Caco-2 (cell line): Measurements from ENCODE around the gene GALNT1. TPM values are rescaled to one million over a fixed set of nuclear protein-coding genes. Genes with fewer than 3 reads are reported as not detected.

Source experiments
- BruUV-seq: library from RNA; stranded (reverse); fragments of 400-500 nt; replicated peaks from 2 replicates; lab custom pipeline; 2021; lab: Mats Ljungman, UMichigan
- CTCF ChIA-PET: fragments of 300-600 bp; sonication (Branson Sonifier 250); formaldehyde crosslinking; loops from one replicate; lab custom pipeline; 2022; ENCODE audit warnings: antibody characterized with exemption; lab: Charles Lee
- POLR2A ChIA-PET: fragments of 300-600 bp; sonication (Branson Sonifier 250); formaldehyde crosslinking; loops from one replicate; lab custom pipeline; 2022; ENCODE audit warnings: antibody characterized with exemption; lab: Charles Lee
- DNase-seq, 2 experiments: peaks; one replicate each; pipeline versions ENCODE4 v3.0.0 to v3.0.0-alpha.2; 2020 to 2022
- H3K27me3 ChIP-seq: replicated peaks from 2 replicates; pipeline ENCODE4 v1.6.0; 2011; ENCODE audit warnings: low read length; ENCODE audit not compliant: control insufficient read depth, insufficient read depth
- H3K36me3 ChIP-seq: 2 replicates; pipeline ENCODE4 v1.5.1; 2011; ENCODE audit warnings: low read length; ENCODE audit not compliant: control insufficient read depth, insufficient read depth
- H3K4me1 ChIP-seq: fragments of 250-450 bp; sonication (Bioruptor Pico); 2 replicates; pipeline ENCODE4 v1.5.1; 2020; ENCODE audit warnings: mild to moderate bottlenecking
- H3K4me3 ChIP-seq: 2 replicates; pipeline ENCODE4 v1.5.1; 2011; ENCODE audit warnings: low read depth, mild to moderate bottlenecking, control low read depth, low read length
- H3K9me3 ChIP-seq: fragments of 250-450 bp; sonication (Bioruptor Pico); 2 replicates; pipeline ENCODE4 v1.5.1; 2020; ENCODE audit warnings: mild to moderate bottlenecking, moderate library complexity
- H3K27ac Mint-ChIP-seq: one replicate; pipeline ENCODE4 v1.8.0; 2022; ENCODE audit warnings: mixed read lengths; ENCODE audit not compliant: unreplicated experiment
- H3K27me3 Mint-ChIP-seq: one replicate; pipeline ENCODE4 v1.8.0; 2022; ENCODE audit warnings: mixed read lengths; ENCODE audit not compliant: insufficient read depth, unreplicated experiment
- H3K36me3 Mint-ChIP-seq: one replicate; pipeline ENCODE4 v1.8.0; 2022; ENCODE audit warnings: mild to moderate bottlenecking, mixed read lengths; ENCODE audit not compliant: insufficient read depth, unreplicated experiment
- H3K4me1 Mint-ChIP-seq: one replicate; pipeline ENCODE4 v1.8.0; 2022; ENCODE audit warnings: low read depth, mixed read lengths; ENCODE audit not compliant: unreplicated experiment
- H3K4me3 Mint-ChIP-seq: one replicate; pipeline ENCODE4 v1.8.0; 2022; ENCODE audit warnings: mild to moderate bottlenecking, moderate library complexity, mixed read lengths; ENCODE audit not compliant: unreplicated experiment
- H3K9me3 Mint-ChIP-seq: one replicate; pipeline ENCODE4 v1.8.0; 2022; ENCODE audit warnings: mixed read lengths; ENCODE audit not compliant: unreplicated experiment
- intact Hi-C: fragments of 100-400 bp; cut with micrococcal nuclease; formaldehyde crosslinking; loops from one replicate; pipeline ENCODE4 v1.10.0; 2022; ENCODE audit not compliant: unreplicated experiment
- total RNA-seq: library from RNA; stranded (reverse); gene quantifications from 2 replicates; pipeline ENCODE4 v1.2.3, GENCODE V29; 2022
- TF ChIP-seq, protein P1 (sequence below), 2 experiments: fragments of 200-600 bp in 1 of 2; IDR thresholded peaks; 1 replicate in 1 of 2; 2 replicates in 1 of 2; pipeline versions ENCODE4 v1.5.1 to v1.8.0; 2011 to 2022; ENCODE audit warnings: antibody characterized with exemption in 1 of 2, control low read depth in 1 of 2, inconsistent platforms in 1 of 2, low read depth in 1 of 2, low read length in 1 of 2, mild to moderate bottlenecking in 1 of 2, moderate library complexity in 1 of 2; ENCODE audit not compliant: insufficient read depth in 1 of 2, severe bottlenecking in 1 of 2, unreplicated experiment in 1 of 2

The GALNT1 gene
- total RNA-seq, 1 experiment from 2014 or later = 53.6 TPM

DNA sequence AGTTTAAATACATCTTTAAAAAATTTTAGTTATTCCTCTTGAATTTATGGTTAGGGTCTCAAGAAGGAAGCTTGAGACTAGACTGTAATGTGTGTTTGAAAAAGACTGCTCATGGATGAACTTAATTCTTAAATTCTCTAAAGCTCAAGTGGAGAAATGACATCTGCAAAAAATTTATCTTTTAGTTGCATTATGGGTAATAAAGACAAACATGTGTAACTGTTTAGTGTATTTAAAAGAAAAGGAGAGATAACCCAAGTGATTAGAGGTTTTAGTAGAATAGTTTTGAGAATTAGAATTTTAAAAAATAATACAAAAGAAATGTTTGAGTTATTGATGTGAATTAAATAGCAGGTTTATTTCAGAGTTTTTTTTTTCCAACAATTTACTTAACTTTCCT is 36.7 kb downstream of the GALNT1 start:
- no peaks in the 10 kb centered on the region for H3K4me1 ChIP-seq
- no peak overlapping the region for H3K4me3 ChIP-seq
- no peaks in the 10 kb centered on the region for H3K9me3 ChIP-seq
- H3K4me3 Mint-ChIP-seq = no peak overlapping the region
- no TSS peak for BruUV-seq
- intact Hi-C loops = no loop called here
- no peak overlapping the region for H3K27ac Mint-ChIP-seq
- no peaks in the 10 kb centered on the region for H3K4me1 Mint-ChIP-seq
- TF ChIP-seq, protein P1, sequence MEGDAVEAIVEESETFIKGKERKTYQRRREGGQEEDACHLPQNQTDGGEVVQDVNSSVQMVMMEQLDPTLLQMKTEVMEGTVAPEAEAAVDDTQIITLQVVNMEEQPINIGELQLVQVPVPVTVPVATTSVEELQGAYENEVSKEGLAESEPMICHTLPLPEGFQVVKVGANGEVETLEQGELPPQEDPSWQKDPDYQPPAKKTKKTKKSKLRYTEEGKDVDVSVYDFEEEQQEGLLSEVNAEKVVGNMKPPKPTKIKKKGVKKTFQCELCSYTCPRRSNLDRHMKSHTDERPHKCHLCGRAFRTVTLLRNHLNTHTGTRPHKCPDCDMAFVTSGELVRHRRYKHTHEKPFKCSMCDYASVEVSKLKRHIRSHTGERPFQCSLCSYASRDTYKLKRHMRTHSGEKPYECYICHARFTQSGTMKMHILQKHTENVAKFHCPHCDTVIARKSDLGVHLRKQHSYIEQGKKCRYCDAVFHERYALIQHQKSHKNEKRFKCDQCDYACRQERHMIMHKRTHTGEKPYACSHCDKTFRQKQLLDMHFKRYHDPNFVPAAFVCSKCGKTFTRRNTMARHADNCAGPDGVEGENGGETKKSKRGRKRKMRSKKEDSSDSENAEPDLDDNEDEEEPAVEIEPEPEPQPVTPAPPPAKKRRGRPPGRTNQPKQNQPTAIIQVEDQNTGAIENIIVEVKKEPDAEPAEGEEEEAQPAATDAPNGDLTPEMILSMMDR (IDR thresholded peaks at IDR 0.05; ENCODE audit: insufficient read depth in 1 of 2, low read depth in 1 of 2, low read length in 1 of 2, severe bottlenecking in 1 of 2, unreplicated experiment in 1 of 2) = no peak
- H3K27me3 ChIP-seq = no peaks in the 10 kb centered on the region
- no peaks in the 10 kb centered on the region for H3K27me3 Mint-ChIP-seq
- DNase-seq = no peak
- no peaks in the 10 kb centered on the region for H3K36me3 ChIP-seq
- CTCF ChIA-PET = no interaction called here
- H3K9me3 Mint-ChIP-seq = no peaks in the 10 kb centered on the region
- POLR2A ChIA-PET = no interaction called here
- H3K36me3 Mint-ChIP-seq = no peaks in the 10 kb centered on the region

DNA sequence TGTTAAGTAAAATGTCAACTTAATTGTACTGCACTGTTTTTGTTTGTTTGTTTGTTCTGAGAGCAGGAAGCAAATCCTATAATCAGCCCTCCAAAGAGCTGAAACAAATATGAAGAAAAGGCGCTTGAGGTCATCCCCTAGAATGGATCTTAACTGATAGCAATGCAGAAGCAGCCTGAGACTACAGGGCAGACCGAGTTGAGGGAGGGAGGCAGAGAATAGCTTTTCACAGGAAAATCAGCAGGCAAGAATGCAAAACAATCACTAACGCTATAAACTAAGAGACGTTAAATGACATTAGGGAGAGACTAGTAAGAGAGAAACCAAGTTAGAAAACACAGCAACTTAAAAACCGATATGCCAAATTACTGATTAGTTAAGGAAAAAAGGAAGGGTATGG is 37.2 kb downstream of the GALNT1 start:
- H3K27me3 Mint-ChIP-seq = no peaks in the 10 kb centered on the region
- TF ChIP-seq, protein P1 (IDR thresholded peaks at IDR 0.05; ENCODE audit: insufficient read depth in 1 of 2, low read depth in 1 of 2, low read length in 1 of 2, severe bottlenecking in 1 of 2, unreplicated experiment in 1 of 2) = no peak
- H3K36me3 Mint-ChIP-seq = no peaks in the 10 kb centered on the region
- H3K9me3 Mint-ChIP-seq = no peaks in the 10 kb centered on the region
- H3K27ac Mint-ChIP-seq = no peak overlapping the region
- intact Hi-C loops = no loop called here
- BruUV-seq = no TSS peak
- CTCF ChIA-PET = no interaction called here
- POLR2A ChIA-PET = no interaction called here
- Histone ChIP-seq H3K9me3 (no peaks in the 10 kb centered on the region), H3K27me3 (no peaks in the 10 kb centered on the region), H3K4me3 (no peak overlapping the region), H3K4me1 (no peaks in the 10 kb centered on the region), H3K36me3 (no peaks in the 10 kb centered on the region)
- H3K4me3 Mint-ChIP-seq = no peak overlapping the region
- no peak for DNase-seq
- H3K4me1 Mint-ChIP-seq = no peaks in the 10 kb centered on the region

DNA sequence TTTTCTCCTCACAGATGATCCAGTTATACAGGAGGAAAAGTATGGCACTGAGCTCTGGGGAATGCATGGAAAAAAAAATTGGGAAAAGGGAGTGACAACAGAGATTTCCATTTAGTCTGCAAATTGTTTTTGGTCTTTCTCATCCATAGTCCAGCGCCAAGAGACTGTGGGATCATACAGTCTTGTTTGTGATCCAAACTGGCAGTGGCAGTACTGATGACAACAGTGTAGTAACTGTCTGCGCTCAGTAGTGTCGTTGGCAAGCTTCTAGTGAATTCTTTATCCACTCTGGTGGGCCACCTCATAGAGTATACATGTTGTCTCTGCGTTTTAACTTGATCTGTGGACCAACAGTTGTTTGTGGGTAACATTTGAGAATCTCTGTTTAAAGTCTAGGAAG is 37.9 kb downstream of the GALNT1 start:
- Mint-ChIP-seq H3K4me3 (no peak overlapping the region), H3K4me1 (no peaks in the 10 kb centered on the region), H3K27me3 (no peaks in the 10 kb centered on the region), H3K27ac (no peak overlapping the region), H3K36me3 (no peaks in the 10 kb centered on the region), H3K9me3 (no peaks in the 10 kb centered on the region)
- no peak for DNase-seq
- CTCF ChIA-PET = no interaction called here
- Histone ChIP-seq H3K9me3 (no peaks in the 10 kb centered on the region), H3K4me3 (no peak overlapping the region), H3K4me1 (no peaks in the 10 kb centered on the region), H3K36me3 (no peaks in the 10 kb centered on the region), H3K27me3 (no peaks in the 10 kb centered on the region)
- BruUV-seq = no TSS peak
- TF ChIP-seq, protein P1 (IDR thresholded peaks at IDR 0.05; ENCODE audit: insufficient read depth in 1 of 2, low read depth in 1 of 2, low read length in 1 of 2, severe bottlenecking in 1 of 2, unreplicated experiment in 1 of 2) = no peak
- intact Hi-C loops = no loop called here
- POLR2A ChIA-PET = no interaction called here
